ENCODE results near the gene FHL1.
A peak's percentile ranks its signal among the peaks of the same experiment; 100 is the strongest.

FHL1 gene

GRCh38 chrX:136176399-136176825 is 29.1 kb downstream of the FHL1 start:
- Histone ChIP-seq H3K4me3 (ENCODE audit: low read length) (no peak overlapping the region), H3K9ac (ENCODE audit: low read length) (no peak overlapping the region), H3K36me3 (ENCODE audit: control insufficient read depth, insufficient read depth, low read length) (no peaks in the 10 kb centered on the region), H3K4me1 (ENCODE audit: control insufficient read depth, insufficient read depth, low read length) (peaks cover 43% of the 10 kb centered on the region), H3K27ac (ENCODE audit: low read depth, low read length) (peak overlapping the region; percentile 83), H3K27me3 (ENCODE audit: control insufficient read depth, insufficient read depth, low read length) (no peaks in the 10 kb centered on the region)

GRCh38 chrX:136179133-136179532 is 31.8 kb downstream of the FHL1 start:
- Histone ChIP-seq H3K27me3 (ENCODE audit: control insufficient read depth, insufficient read depth, low read length) (no peaks in the 10 kb centered on the region), H3K4me3 (ENCODE audit: low read length) (no peak overlapping the region), H3K9ac (ENCODE audit: low read length) (no peak overlapping the region), H3K27ac (ENCODE audit: low read depth, low read length) (peak overlapping the region; percentile 67), H3K36me3 (ENCODE audit: control insufficient read depth, insufficient read depth, low read length) (no peaks in the 10 kb centered on the region), H3K4me1 (ENCODE audit: control insufficient read depth, insufficient read depth, low read length) (peaks cover 40% of the 10 kb centered on the region)

- Histone ChIP-seq H3K9ac (ENCODE audit: low read length) (no peak overlapping the region), H3K4me3 (ENCODE audit: low read length) (no peak overlapping the region), H3K27ac (ENCODE audit: low read depth, low read length) (peak overlapping the region; percentile 59), H3K4me1 (ENCODE audit: control insufficient read depth, insufficient read depth, low read length) (peaks cover 25% of the 10 kb centered on the region), H3K27me3 (ENCODE audit: control insufficient read depth, insufficient read depth, low read length) (no peaks in the 10 kb centered on the region), H3K36me3 (ENCODE audit: control insufficient read depth, insufficient read depth, low read length) (no peaks in the 10 kb centered on the region)
These were observed 35.1 kb downstream of the FHL1 start for GRCh38 chrX:136182414-136182813.

GRCh38 chrX:136183172-136183571 is 35.8 kb downstream of the FHL1 start:
- Histone ChIP-seq H3K27ac (ENCODE audit: low read depth, low read length) (peak overlapping the region; percentile 59), H3K27me3 (ENCODE audit: control insufficient read depth, insufficient read depth, low read length) (no peaks in the 10 kb centered on the region), H3K36me3 (ENCODE audit: control insufficient read depth, insufficient read depth, low read length) (no peaks in the 10 kb centered on the region), H3K4me1 (ENCODE audit: control insufficient read depth, insufficient read depth, low read length) (peaks cover 25% of the 10 kb centered on the region), H3K4me3 (ENCODE audit: low read length) (no peak overlapping the region), H3K9ac (ENCODE audit: low read length) (no peak overlapping the region)

GRCh38 chrX:136183917-136184316 is 36.6 kb downstream of the FHL1 start:
- Histone ChIP-seq H3K27me3 (ENCODE audit: control insufficient read depth, insufficient read depth, low read length) (no peaks in the 10 kb centered on the region), H3K27ac (ENCODE audit: low read depth, low read length) (peak overlapping the region; percentile 59), H3K4me3 (ENCODE audit: low read length) (no peak overlapping the region), H3K9ac (ENCODE audit: low read length) (no peak overlapping the region), H3K4me1 (ENCODE audit: control insufficient read depth, insufficient read depth, low read length) (peaks cover 25% of the 10 kb centered on the region), H3K36me3 (ENCODE audit: control insufficient read depth, insufficient read depth, low read length) (no peaks in the 10 kb centered on the region)

- Histone ChIP-seq H3K4me3 (ENCODE audit: low read length) (no peak overlapping the region), H3K27me3 (ENCODE audit: control insufficient read depth, insufficient read depth, low read length) (no peaks in the 10 kb centered on the region), H3K4me1 (ENCODE audit: control insufficient read depth, insufficient read depth, low read length) (peaks cover 22% of the 10 kb centered on the region), H3K27ac (ENCODE audit: low read depth, low read length) (peak overlapping the region; percentile 64), H3K36me3 (ENCODE audit: control insufficient read depth, insufficient read depth, low read length) (no peaks in the 10 kb centered on the region), H3K9ac (ENCODE audit: low read length) (no peak overlapping the region)
These were observed 38.2 kb downstream of the FHL1 start for GRCh38 chrX:136185401-136186022.

GRCh38 chrX:136186023-136186413 is 38.7 kb downstream of the FHL1 start:
- Histone ChIP-seq H3K36me3 (ENCODE audit: control insufficient read depth, insufficient read depth, low read length) (no peaks in the 10 kb centered on the region), H3K4me3 (ENCODE audit: low read length) (no peak overlapping the region), H3K9ac (ENCODE audit: low read length) (no peak overlapping the region), H3K27ac (ENCODE audit: low read depth, low read length) (peak overlapping the region; percentile 64), H3K4me1 (ENCODE audit: control insufficient read depth, insufficient read depth, low read length) (peaks cover 25% of the 10 kb centered on the region), H3K27me3 (ENCODE audit: control insufficient read depth, insufficient read depth, low read length) (no peaks in the 10 kb centered on the region)

- no peak overlapping the region for H3K4me3 ChIP-seq (ENCODE audit: low read length)
- H3K27me3 ChIP-seq (ENCODE audit: control insufficient read depth, insufficient read depth, low read length), result no peaks in the 10 kb centered on the region
- H3K27ac ChIP-seq (ENCODE audit: low read depth, low read length), result peak overlapping the region; percentile 80
- H3K9ac ChIP-seq (ENCODE audit: low read length), result no peak overlapping the region
- no peaks in the 10 kb centered on the region for H3K36me3 ChIP-seq (ENCODE audit: control insufficient read depth, insufficient read depth, low read length)
- peaks cover 30% of the 10 kb centered on the region for H3K4me1 ChIP-seq (ENCODE audit: control insufficient read depth, insufficient read depth, low read length)
These were observed 41.9 kb downstream of the FHL1 start for GRCh38 chrX:136189222-136189621.

- Histone ChIP-seq H3K4me1 (ENCODE audit: control insufficient read depth, insufficient read depth, low read length) (peaks cover 29% of the 10 kb centered on the region), H3K4me3 (ENCODE audit: low read length) (no peak overlapping the region), H3K27me3 (ENCODE audit: control insufficient read depth, insufficient read depth, low read length) (no peaks in the 10 kb centered on the region), H3K36me3 (ENCODE audit: control insufficient read depth, insufficient read depth, low read length) (no peaks in the 10 kb centered on the region), H3K9ac (ENCODE audit: low read length) (no peak overlapping the region), H3K27ac (ENCODE audit: low read depth, low read length) (peak overlapping the region; percentile 80)
These were observed 42.8 kb downstream of the FHL1 start for GRCh38 chrX:136190038-136190713.

GRCh38 chrX:136191171-136191570 is 43.8 kb downstream of the FHL1 start:
- no peak overlapping the region for H3K9ac ChIP-seq (ENCODE audit: low read length)
- peaks cover 28% of the 10 kb centered on the region for H3K4me1 ChIP-seq (ENCODE audit: control insufficient read depth, insufficient read depth, low read length)
- H3K27me3 ChIP-seq (ENCODE audit: control insufficient read depth, insufficient read depth, low read length), result no peaks in the 10 kb centered on the region
- H3K4me3 ChIP-seq (ENCODE audit: low read length), result no peak overlapping the region
- H3K36me3 ChIP-seq (ENCODE audit: control insufficient read depth, insufficient read depth, low read length), result no peaks in the 10 kb centered on the region
- peak overlapping the region; percentile 80 for H3K27ac ChIP-seq (ENCODE audit: low read depth, low read length)

- no peaks in the 10 kb centered on the region for H3K36me3 ChIP-seq (ENCODE audit: control insufficient read depth, insufficient read depth, low read length)
- H3K4me3 ChIP-seq (ENCODE audit: low read length), result no peak overlapping the region
- H3K9ac ChIP-seq (ENCODE audit: low read length), result no peak overlapping the region
- peak overlapping the region; percentile 80 for H3K27ac ChIP-seq (ENCODE audit: low read depth, low read length)
- H3K4me1 ChIP-seq (ENCODE audit: control insufficient read depth, insufficient read depth, low read length), result peaks cover 28% of the 10 kb centered on the region
- no peaks in the 10 kb centered on the region for H3K27me3 ChIP-seq (ENCODE audit: control insufficient read depth, insufficient read depth, low read length)
These were observed 44.8 kb downstream of the FHL1 start for GRCh38 chrX:136192135-136192534.

GRCh38 chrX:136192839-136193414 is 45.6 kb downstream of the FHL1 start:
- H3K27me3 ChIP-seq (ENCODE audit: control insufficient read depth, insufficient read depth, low read length), result no peaks in the 10 kb centered on the region
- no peak overlapping the region for H3K9ac ChIP-seq (ENCODE audit: low read length)
- H3K4me1 ChIP-seq (ENCODE audit: control insufficient read depth, insufficient read depth, low read length), result peaks cover 28% of the 10 kb centered on the region
- H3K4me3 ChIP-seq (ENCODE audit: low read length), result no peak overlapping the region
- H3K36me3 ChIP-seq (ENCODE audit: control insufficient read depth, insufficient read depth, low read length), result no peaks in the 10 kb centered on the region
- peak overlapping the region; percentile 80 for H3K27ac ChIP-seq (ENCODE audit: low read depth, low read length)

Data from rectal smooth muscle tissue (tissue), 1 donor.